Stimulated activated CD4-positive, alpha-beta T cell treated with anti-CD3 and anti-CD28 coated beads, Interleukin-15, amount 100 ng/mL, for 48 hours (primary cell): ENCODE measurements around the gene ITM2A.
A peak's percentile ranks its signal among the peaks of the same experiment; 100 is the strongest.

Experiments
- DNase-seq, 2 donors: peaks; one replicate each; pipeline ENCODE4 v3.0.0-alpha.2; 2020; ENCODE audit warnings: low read depth in 2 of 2

The ITM2A gene

GRCh38 chrX:79366873-79367749 is at the start of gene ITM2A:
TSS of gene ITM2A (minus strand) at chrX:79367334. CDS start at chrX:79367215, 119 bp downstream.
- peak; percentile 24 to 44 for DNase-seq

- DNase-seq = no peak
Measured at GRCh38 chrX:79415056-79415455, 47.9 kb upstream of the ITM2A start.

- DNase-seq = no peak
Measured at GRCh38 chrX:79413963-79414362, 46.8 kb upstream of the ITM2A start.

DNA sequence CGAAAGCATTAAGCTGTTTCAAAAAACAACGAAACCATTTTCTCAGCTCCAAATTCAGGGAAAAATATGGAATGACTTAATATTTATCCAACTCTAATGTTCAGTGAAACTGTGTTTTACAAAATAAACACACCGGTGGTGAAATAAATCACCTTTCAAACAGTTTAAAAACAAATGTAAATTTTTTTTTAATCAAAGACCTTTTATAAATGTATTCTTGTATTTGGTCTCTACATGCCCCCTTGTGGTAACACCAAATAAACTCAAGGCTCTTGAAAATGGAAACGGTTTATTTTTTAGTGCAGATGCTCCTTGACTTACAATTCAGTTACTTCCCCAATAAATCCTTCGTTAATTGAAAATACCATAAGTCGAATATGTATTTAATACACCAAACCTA is 45.8 kb upstream of the ITM2A start:
- DNase-seq = no peak

DNA sequence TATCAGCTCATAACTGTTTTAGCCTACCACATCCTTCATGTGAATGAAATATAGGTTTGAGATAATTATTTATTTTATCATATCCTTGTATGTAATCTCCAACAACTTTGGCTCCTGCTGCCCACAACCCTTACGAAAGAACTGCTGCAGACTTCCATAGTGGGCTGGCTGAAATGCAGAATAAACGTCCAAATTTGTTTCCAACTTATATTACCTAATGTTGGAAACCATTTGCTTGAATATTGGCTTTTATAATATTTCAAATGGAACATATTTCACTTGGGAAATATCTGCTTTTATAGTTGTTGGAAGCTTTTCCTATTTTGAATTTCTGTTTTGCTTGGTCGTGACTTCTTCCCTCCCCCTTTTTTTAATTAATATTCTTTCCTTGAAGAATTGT is 45.0 kb upstream of the ITM2A start:
- no peak for DNase-seq

DNA sequence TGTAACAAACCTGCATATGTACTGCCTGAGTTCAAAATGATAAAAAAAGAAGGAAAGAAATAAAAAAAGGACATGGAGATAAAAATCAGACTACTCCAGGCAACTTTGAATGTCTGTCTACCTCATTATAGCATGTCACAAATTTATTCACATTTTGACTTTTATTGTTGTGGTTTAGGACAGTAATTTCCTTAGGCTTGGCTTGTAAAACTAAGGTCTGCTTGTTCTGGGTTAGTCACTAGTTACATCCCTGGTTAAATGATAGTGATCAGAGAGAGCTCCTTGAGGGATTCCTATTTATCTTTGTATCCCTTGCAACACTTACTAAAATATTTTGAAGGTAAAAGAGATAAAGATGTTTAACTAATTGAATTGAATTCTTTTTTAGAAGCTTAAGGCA is 42.5 kb upstream of the ITM2A start:
- no peak for DNase-seq

- no peak for DNase-seq
Measured at GRCh38 chrX:79408623-79409322, 41.6 kb upstream of the ITM2A start.

- DNase-seq = no peak
Measured at GRCh38 chrX:79400623-79401022, 33.5 kb upstream of the ITM2A start.

- no peak for DNase-seq
Measured at GRCh38 chrX:79375340-79375739, 8.2 kb upstream of the ITM2A start.

DNA sequence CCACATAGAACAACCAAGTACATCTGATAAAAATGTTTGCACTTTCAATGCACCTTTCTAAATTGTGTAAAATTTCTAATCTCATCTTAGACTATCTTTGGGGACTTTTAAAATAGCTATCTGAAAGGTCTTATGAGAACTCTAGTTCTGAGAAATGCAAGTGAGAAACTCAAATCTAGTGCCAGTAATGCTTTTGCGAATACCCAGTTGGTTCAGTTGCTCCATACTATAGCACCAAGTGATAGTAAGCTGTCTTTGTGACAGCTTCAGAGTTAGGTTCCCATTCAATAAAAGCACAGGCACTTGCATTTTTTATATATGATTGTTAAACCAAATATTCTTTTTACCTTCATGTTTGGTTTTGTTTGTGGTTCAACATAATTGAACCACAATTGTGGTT is 4.5 kb upstream of the ITM2A start:
- DNase-seq = no peak

GRCh38 chrX:79371101-79371500 is 4.0 kb upstream of the ITM2A start:
- no peak for DNase-seq

- no peak for DNase-seq
Measured at GRCh38 chrX:79369871-79370270, 2.7 kb upstream of the ITM2A start.

GRCh38 chrX:79368441-79368840 is 1.3 kb upstream of the ITM2A start:
- no peak for DNase-seq

- DNase-seq = no peak
Measured at GRCh38 chrX:79367907-79368306, 773 bp upstream of the ITM2A start.

DNA sequence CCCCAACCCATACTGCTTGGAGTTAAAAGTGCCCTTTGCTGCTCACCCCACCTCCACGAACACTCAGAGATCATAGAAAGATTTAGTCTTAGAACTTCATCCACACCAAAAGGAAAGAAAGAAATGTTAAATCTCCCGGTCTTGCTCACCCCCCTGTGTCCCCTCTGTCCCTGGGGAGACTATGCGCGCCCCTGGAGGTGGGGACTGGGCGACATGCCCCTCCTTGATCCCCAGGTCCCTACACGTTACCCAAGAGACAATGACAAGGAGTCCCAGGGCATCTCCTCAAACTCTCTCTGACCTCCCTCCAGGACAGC is 620 bp downstream of the ITM2A start:
- DNase-seq = no peak

DNA sequence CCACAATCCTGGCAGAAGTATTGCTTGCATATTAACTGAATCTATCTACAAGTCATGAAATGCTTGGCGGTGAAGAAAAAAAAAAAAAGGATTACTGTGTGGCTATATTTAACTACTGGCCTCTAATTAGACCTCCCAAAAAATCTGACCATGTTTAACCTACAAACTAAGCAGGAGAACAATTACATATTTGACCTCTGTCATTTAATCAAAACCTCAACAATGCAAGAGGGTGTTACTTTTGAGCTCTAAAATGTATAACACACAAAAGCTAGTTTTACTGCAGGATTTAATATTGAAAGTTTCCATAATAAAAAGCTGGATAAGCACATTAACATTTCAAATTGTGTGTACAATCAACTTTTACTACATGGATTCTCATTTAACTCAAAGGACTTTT is 1.5 kb downstream of the ITM2A start:
- no peak for DNase-seq

DNA sequence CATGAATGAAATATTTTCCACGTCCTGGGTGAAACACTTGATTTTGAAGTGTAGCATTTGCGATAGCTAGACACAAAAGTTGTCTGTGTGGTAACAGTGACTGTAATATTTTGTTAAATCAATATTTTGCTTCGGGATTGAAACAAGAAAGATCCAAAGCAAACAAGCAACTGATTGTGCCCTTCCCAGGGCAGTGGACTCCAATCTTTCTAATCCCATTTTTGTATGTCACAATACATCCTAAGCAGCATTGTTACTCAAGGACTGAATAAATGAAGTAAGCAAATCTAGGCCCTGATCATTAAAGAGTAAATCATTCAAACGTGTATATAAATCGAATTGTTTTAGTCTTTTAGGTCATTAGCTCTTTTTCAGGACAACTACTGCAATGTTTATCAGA is 2.8 kb downstream of the ITM2A start:
- DNase-seq = no peak

- no peak for DNase-seq
Measured at GRCh38 chrX:79361192-79361870, 5.8 kb downstream of the ITM2A start.

- DNase-seq = no peak
Measured at GRCh38 chrX:79336869-79337815, 30.0 kb downstream of the ITM2A start.

DNA sequence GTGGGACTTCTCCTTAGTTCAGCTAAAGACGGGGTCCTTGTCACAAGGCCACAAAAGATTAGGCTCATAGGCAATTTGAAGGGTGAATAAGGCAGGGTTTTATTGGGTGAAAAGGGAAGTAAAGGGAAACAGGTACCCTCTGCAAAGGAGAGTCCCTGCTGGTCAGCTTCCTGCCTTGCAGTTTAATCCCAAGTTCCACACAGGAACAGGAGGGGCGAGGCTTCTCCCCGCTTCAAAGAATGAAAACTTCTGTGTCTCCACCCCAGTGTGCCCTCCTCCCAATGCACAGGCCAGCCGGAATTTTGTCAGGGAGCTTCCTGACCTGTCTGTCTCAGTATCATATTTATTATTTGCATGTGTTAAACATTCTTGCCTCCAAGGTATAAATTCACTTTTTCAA is 37.1 kb downstream of the ITM2A start:
- no peak for DNase-seq

GRCh38 chrX:79325263-79325958 is 41.7 kb downstream of the ITM2A start:
- peak in 1 of 2 donors; percentile 5 for DNase-seq
